IMR-90 (cell line): Measurements from ENCODE around the gene VPS72. TPM values are rescaled to one million over a fixed set of nuclear protein-coding genes. Genes with fewer than 3 reads are reported as not detected.

Experiments used
- ATAC-seq: fragments of 200-7000 bp; cut with Tn5 transposase; 2 replicates; pipeline ENCODE4 v1.9.1; 2020; ENCODE audit warnings: low read depth, mild to moderate bottlenecking, moderate library complexity
- BruUV-seq: library from RNA; stranded (reverse); fragments of 400-500 nt; replicated peaks from 2 replicates; lab custom pipeline; 2021; lab: Mats Ljungman, UMichigan
- CTCF ChIA-PET: fragments of 300-600 bp; formaldehyde crosslinking; extraction: SDS; loops from one replicate; lab custom pipeline; 2021; ENCODE audit warnings: antibody characterized with exemption; lab: Yijun Ruan, JAX
- POLR2A ChIA-PET: fragments of 300-600 bp; sonication (Branson Sonifier 250); formaldehyde crosslinking; loops from one replicate; lab custom pipeline; 2022; ENCODE audit warnings: antibody characterized with exemption; ENCODE audit not compliant: unreplicated experiment; lab: Charles Lee
- DNase-seq: peaks from one replicate; pipeline ENCODE4 v3.0.0; 2013
- H2AFZ ChIP-seq: replicated peaks from 2 replicates; pipeline ENCODE3; 2013; ENCODE audit warnings: low read length, mild to moderate bottlenecking; ENCODE audit not compliant: poor library complexity
- H2AK5ac ChIP-seq: 2 replicates; pipeline ENCODE4 v1.6.1; 2013; ENCODE audit warnings: low read depth, low read length, inconsistent platforms
- H2AK9ac ChIP-seq: replicated peaks from 2 replicates; pipeline ENCODE3; 2013; ENCODE audit warnings: mild to moderate bottlenecking, low read depth, low read length, moderate library complexity; ENCODE audit not compliant: poor library complexity
- H2BK120ac ChIP-seq: 2 replicates; pipeline ENCODE4 v1.6.1; 2013; ENCODE audit warnings: low read depth, low read length, inconsistent platforms
- H2BK15ac ChIP-seq: 3 replicates; pipeline ENCODE4 v1.6.1; 2013; ENCODE audit warnings: low read depth, low read length, inconsistent platforms
- H2BK20ac ChIP-seq: 2 replicates; pipeline ENCODE4 v1.6.1; 2013; ENCODE audit warnings: low read depth, mild to moderate bottlenecking, inconsistent platforms, low read length, moderate library complexity
- H2BK5ac ChIP-seq: 2 replicates; pipeline ENCODE4 v1.6.1; 2013; ENCODE audit warnings: mild to moderate bottlenecking, low read depth, low read length, inconsistent platforms; ENCODE audit not compliant: poor library complexity, severe bottlenecking
- H3K14ac ChIP-seq: replicated peaks from 2 replicates; pipeline ENCODE4 v1.6.1; 2013; ENCODE audit warnings: low read depth, low read length, inconsistent platforms
- H3K18ac ChIP-seq: 2 replicates; pipeline ENCODE4 v1.6.1; 2013; ENCODE audit warnings: low read depth, low read length, control low read depth
- H3K23ac ChIP-seq: 2 replicates; pipeline ENCODE4 v1.6.1; 2013; ENCODE audit warnings: low read depth, low read length, inconsistent platforms
- H3K27ac ChIP-seq: 2 replicates; pipeline ENCODE4 v1.5.1; 2013; ENCODE audit warnings: mild to moderate bottlenecking, control low read depth, low read length; ENCODE audit not compliant: insufficient read depth
- H3K27me3 ChIP-seq: 2 replicates; pipeline ENCODE4 v1.6.1; 2013; ENCODE audit warnings: low read length; ENCODE audit not compliant: control insufficient read depth, insufficient read depth
- H3K36me3 ChIP-seq: 2 replicates; pipeline ENCODE4 v1.6.1; 2013; ENCODE audit warnings: low read length, mixed read lengths; ENCODE audit not compliant: control insufficient read depth, insufficient read depth
- H3K4ac ChIP-seq: 2 replicates; pipeline ENCODE4 v1.6.1; 2013; ENCODE audit warnings: low read depth, low read length, inconsistent platforms
- H3K4me1 ChIP-seq: 2 replicates; pipeline ENCODE4 v1.6.1; 2013; ENCODE audit warnings: low read length, mixed read lengths; ENCODE audit not compliant: control insufficient read depth, insufficient read depth
- H3K4me2 ChIP-seq: 2 replicates; pipeline ENCODE4 v1.6.1; 2013; ENCODE audit warnings: low read depth, mild to moderate bottlenecking, control low read depth, low read length, moderate library complexity
- H3K4me3 ChIP-seq: 2 replicates; pipeline ENCODE4 v1.5.1; 2013; ENCODE audit warnings: low read depth, mild to moderate bottlenecking, control low read depth, low read length, moderate library complexity; ENCODE audit not compliant: insufficient read depth
- H3K56ac ChIP-seq: 2 replicates; pipeline ENCODE4 v1.6.1; 2013; ENCODE audit warnings: low read length, inconsistent platforms; ENCODE audit not compliant: insufficient read depth; ENCODE audit errors: extremely low read depth
- H3K79me1 ChIP-seq, 2 experiments: 2 replicates each; pipeline ENCODE4 v1.6.1; 2013; ENCODE audit warnings: low read length in 2 of 2, inconsistent platforms in 1 of 2, low read depth in 1 of 2
- H3K9ac ChIP-seq: 2 replicates; pipeline ENCODE4 v1.6.1; 2013; ENCODE audit warnings: low read depth, low read length, control low read depth
- H3K9me1 ChIP-seq: 2 replicates; pipeline ENCODE4 v1.6.1; 2013; ENCODE audit warnings: low read length, inconsistent platforms; ENCODE audit not compliant: insufficient read depth
- H3K9me3 ChIP-seq: 2 replicates; pipeline ENCODE4 v1.6.1; 2013; ENCODE audit warnings: low read length; ENCODE audit not compliant: control insufficient read depth, insufficient read depth
- H4K20me1 ChIP-seq: 2 replicates; pipeline ENCODE4 v1.6.1; 2013; ENCODE audit warnings: low read length, inconsistent platforms; ENCODE audit not compliant: insufficient read depth
- H4K5ac ChIP-seq: 2 replicates; pipeline ENCODE4 v1.6.1; 2013; ENCODE audit warnings: mild to moderate bottlenecking, low read depth, low read length, control low read depth
- H4K8ac ChIP-seq, 2 experiments: 2 replicates each; pipeline ENCODE4 v1.6.1; 2013; ENCODE audit warnings: low read depth in 2 of 2, low read length in 2 of 2, control low read depth in 1 of 2, inconsistent platforms in 1 of 2
- H4K91ac ChIP-seq: 2 replicates; pipeline ENCODE4 v1.6.1; 2013; ENCODE audit warnings: low read depth, low read length, inconsistent platforms; ENCODE audit not compliant: insufficient read depth
- BHLHE40 ChIP-seq: fragments of 150-350 bp; IDR thresholded peaks from 2 replicates; pipeline ENCODE4 v1.6.1; 2016; ENCODE audit warnings: mild to moderate bottlenecking, low read depth, low read length
- CEBPB ChIP-seq: IDR thresholded peaks from 2 replicates; pipeline ENCODE4 v1.6.1; 2012; ENCODE audit warnings: low read depth, low read length, improper control_type of control experiment
- CHD1 ChIP-seq: IDR thresholded peaks from 2 replicates; pipeline ENCODE4 v1.6.1; 2012; ENCODE audit warnings: low read depth, low read length, improper control_type of control experiment
- ELK1 ChIP-seq: fragments of 150-350 bp; IDR thresholded peaks from 2 replicates; pipeline ENCODE4 v1.6.1; 2016; ENCODE audit warnings: low read depth, mild to moderate bottlenecking, low read length, moderate library complexity, borderline replicate concordance
- FOS ChIP-seq: fragments of 150-350 bp; IDR thresholded peaks from 2 replicates; pipeline ENCODE4 v1.6.1; 2016; ENCODE audit warnings: low read depth, low read length
- MAFK ChIP-seq: IDR thresholded peaks from 2 replicates; pipeline ENCODE4 v1.6.1; 2012; ENCODE audit warnings: low read depth, low read length, improper control_type of control experiment
- MAZ ChIP-seq: IDR thresholded peaks from 2 replicates; pipeline ENCODE4 v1.6.1; 2012; ENCODE audit warnings: low read depth, mild to moderate bottlenecking, low read length, improper control_type of control experiment, moderate library complexity, borderline replicate concordance
- MXI1 ChIP-seq: IDR thresholded peaks from 2 replicates; pipeline ENCODE4 v1.6.1; 2012; ENCODE audit warnings: low read depth, mild to moderate bottlenecking, low read length, moderate library complexity, borderline replicate concordance
- NFE2L2 ChIP-seq: fragments of 150-350 bp; IDR thresholded peaks from 2 replicates; pipeline ENCODE4 v1.6.1; 2016; ENCODE audit warnings: low read depth, mild to moderate bottlenecking, low read length
- POLR2A ChIP-seq: IDR thresholded peaks from 2 replicates; pipeline ENCODE4 v1.6.1; 2012; ENCODE audit warnings: mild to moderate bottlenecking, low read depth, low read length
- RAD21 ChIP-seq: IDR thresholded peaks from 2 replicates; pipeline ENCODE4 v1.6.1; 2012; ENCODE audit warnings: low read length, improper control_type of control experiment
- RCOR1 ChIP-seq: IDR thresholded peaks from 2 replicates; pipeline ENCODE4 v1.6.1; 2012; ENCODE audit warnings: mild to moderate bottlenecking, low read length, improper control_type of control experiment; ENCODE audit not compliant: insufficient replicate concordance
- RFX5 ChIP-seq: IDR thresholded peaks from 2 replicates; pipeline ENCODE4 v1.8.0; 2012; ENCODE audit warnings: low read depth, mild to moderate bottlenecking, low read length, moderate library complexity
- SMC3 ChIP-seq: fragments of 150-350 bp; IDR thresholded peaks from 2 replicates; pipeline ENCODE4 v1.6.1; 2016; ENCODE audit warnings: low read depth, mild to moderate bottlenecking, antibody characterized with exemption, low read length, moderate library complexity
- USF2 ChIP-seq: fragments of 150-350 bp; IDR thresholded peaks from 2 replicates; pipeline ENCODE4 v1.6.1; 2017; ENCODE audit warnings: mild to moderate bottlenecking, antibody characterized with exemption, low read length, low read depth
- WGBS, 2 experiments: methylation state at CpG; one replicate each; pipeline versions ENCODE4 v1.1.5 to v1.1.7; 2013; ENCODE audit warnings: missing lambda C conversion rate in 2 of 2; ENCODE audit not compliant: insufficient read length in 1 of 2; ENCODE audit errors: extremely low coverage in 2 of 2; 5-methylcytosine and 5-hydroxymethylcytosine counted together
- dilution Hi-C: fragments of 300-500 bp; cut with HindIII; formaldehyde crosslinking; loops from one replicate; pipeline ENCODE4 v1.14.3; 2018; ENCODE audit warnings: low sequenced_read_pairs; ENCODE audit not compliant: unreplicated experiment
- in situ Hi-C: fragments of 300-500 bp; cut with MboI; formaldehyde crosslinking; loops from 3 replicates; pipeline ENCODE4 v1.14.3; 2019; ENCODE audit warnings: low sequenced_read_pairs, inconsistent platforms, mixed read lengths
- intact Hi-C: fragments of 100-400 bp; cut with micrococcal nuclease; formaldehyde crosslinking; loops from 2 replicates; pipeline ENCODE4 v1.10.0; 2022
- polyA plus RNA-seq, 3 experiments: library from polyadenylated mRNA; depleted of rRNA; stranded (reverse); fragments of >200 nt; gene quantifications; 2 replicates each; pipeline ENCODE4 v1.2.3, GENCODE V29; 2012; ENCODE audit warnings: low replicate concordance in 1 of 3
- total RNA-seq: library from RNA; depleted of rRNA; stranded (reverse); fragments of >200 nt; gene quantifications from 2 replicates; pipeline ENCODE4 v1.2.3, GENCODE V29; 2012
- TF ChIP-seq, protein P1 (sequence below): conservative IDR thresholded peaks from 2 replicates; pipeline ENCODE4 v1.5.1; 2012; ENCODE audit warnings: mild to moderate bottlenecking, low read depth, low read length, improper control_type of control experiment

Gene VPS72
- total and polyA plus RNA-seq, 2 of the 4 experiments (the other 2 are of a cell fraction): 51.3 to 62.3 TPM

- intact Hi-C loops (no loop called here), in situ Hi-C loops (no loop called here), dilution Hi-C loops (no loop called here)
- Histone ChIP-seq H3K27me3 (no peaks in the 10 kb centered on the region), H2BK20ac (no peak overlapping the region), H2BK120ac (no peak overlapping the region), H3K27ac (no peak overlapping the region), H2AK9ac (no peak overlapping the region), H3K9me3 (no peaks in the 10 kb centered on the region), H3K14ac (no peak overlapping the region), H3K56ac (no peak overlapping the region), H4K91ac (no peak overlapping the region), H2BK5ac (no peak overlapping the region), H3K9me1 (peaks cover 6% of the 10 kb centered on the region), H4K5ac (no peak overlapping the region), H3K36me3 (peaks cover 65% of the 10 kb centered on the region), H3K23ac (no peak overlapping the region), H3K18ac (no peak overlapping the region), H3K9ac (no peak overlapping the region), H2AK5ac (no peak overlapping the region), H3K4me3 (no peak overlapping the region), H3K4ac (no peak overlapping the region), H3K4me2 (no peak overlapping the region), H4K8ac (no peak overlapping the region), H3K4me1 (peaks cover 6% of the 10 kb centered on the region), H2AFZ (no peak overlapping the region), H2BK15ac (no peak overlapping the region), H4K20me1 (peaks cover 25% of the 10 kb centered on the region; the same call in 1 of the 2 replicates), H3K79me1 (peaks cover 22 to 49% of the 10 kb centered on the region in 2 experiments)
- CTCF ChIA-PET: no interaction called here
- BruUV-seq: no TSS peak
- TF ChIP-seq POLR2A (no peak), CEBPB (no peak), SMC3 (no peak), USF2 (no peak), ELK1 (no peak), MAZ (no peak), RFX5 (no peak), BHLHE40 (no peak), FOS (no peak), NFE2L2 (no peak), MXI1 (no peak), RAD21 (no peak), MAFK (no peak), RCOR1 (no peak), CHD1 (no peak)
- TF ChIP-seq, protein P1, sequence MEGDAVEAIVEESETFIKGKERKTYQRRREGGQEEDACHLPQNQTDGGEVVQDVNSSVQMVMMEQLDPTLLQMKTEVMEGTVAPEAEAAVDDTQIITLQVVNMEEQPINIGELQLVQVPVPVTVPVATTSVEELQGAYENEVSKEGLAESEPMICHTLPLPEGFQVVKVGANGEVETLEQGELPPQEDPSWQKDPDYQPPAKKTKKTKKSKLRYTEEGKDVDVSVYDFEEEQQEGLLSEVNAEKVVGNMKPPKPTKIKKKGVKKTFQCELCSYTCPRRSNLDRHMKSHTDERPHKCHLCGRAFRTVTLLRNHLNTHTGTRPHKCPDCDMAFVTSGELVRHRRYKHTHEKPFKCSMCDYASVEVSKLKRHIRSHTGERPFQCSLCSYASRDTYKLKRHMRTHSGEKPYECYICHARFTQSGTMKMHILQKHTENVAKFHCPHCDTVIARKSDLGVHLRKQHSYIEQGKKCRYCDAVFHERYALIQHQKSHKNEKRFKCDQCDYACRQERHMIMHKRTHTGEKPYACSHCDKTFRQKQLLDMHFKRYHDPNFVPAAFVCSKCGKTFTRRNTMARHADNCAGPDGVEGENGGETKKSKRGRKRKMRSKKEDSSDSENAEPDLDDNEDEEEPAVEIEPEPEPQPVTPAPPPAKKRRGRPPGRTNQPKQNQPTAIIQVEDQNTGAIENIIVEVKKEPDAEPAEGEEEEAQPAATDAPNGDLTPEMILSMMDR: no peak
- no peak for ATAC-seq
- POLR2A ChIA-PET: no interaction called here
- DNase-seq: no peak
- no CpG with 5 or more reads among the region's 6 CpGs for WGBS, 2 experiments
Observed at GRCh38 chr1:151235235-151235634, 45.2 kb upstream of the VPS72 start.
